ENCODE measurements around the gene CAMK2D.

Gene CAMK2D

GRCh38 chr4:113625902-113626301 is 135.6 kb downstream of the CAMK2D start:
- no peak overlapping the region for H3K27ac ChIP-seq
- H3K27me3 ChIP-seq, result no peaks in the 10 kb centered on the region
- H3K9me3 ChIP-seq, result no peaks in the 10 kb centered on the region
- TF ChIP-seq CTCF (IDR thresholded peaks at IDR 0.05), result no peak
- no peaks in the 10 kb centered on the region for H3K36me3 ChIP-seq
- no peak overlapping the region for H3K4me3 ChIP-seq (ENCODE audit: low read depth in 1 of 2, low read length in 1 of 2)
- H3K4me1 ChIP-seq (ENCODE audit: control insufficient read depth in 1 of 2, insufficient read depth in 1 of 2, low read depth in 1 of 2, low read length in 1 of 2), result no peaks in the 10 kb centered on the region

GRCh38 chr4:113623274-113623894 is 138.2 kb downstream of the CAMK2D start:
- Histone ChIP-seq H3K4me1 (ENCODE audit: control insufficient read depth in 1 of 2, insufficient read depth in 1 of 2, low read depth in 1 of 2, low read length in 1 of 2) (no peaks in the 10 kb centered on the region), H3K36me3 (no peaks in the 10 kb centered on the region), H3K9me3 (no peaks in the 10 kb centered on the region), H3K4me3 (ENCODE audit: low read depth in 1 of 2, low read length in 1 of 2) (no peak overlapping the region), H3K27ac (no peak overlapping the region), H3K27me3 (no peaks in the 10 kb centered on the region)
- TF ChIP-seq CTCF (IDR thresholded peaks at IDR 0.05), result no peak

- Histone ChIP-seq H3K4me1 (ENCODE audit: control insufficient read depth in 1 of 2, insufficient read depth in 1 of 2, low read depth in 1 of 2, low read length in 1 of 2) (no peaks in the 10 kb centered on the region), H3K4me3 (ENCODE audit: low read depth in 1 of 2, low read length in 1 of 2) (no peak overlapping the region), H3K9me3 (no peaks in the 10 kb centered on the region), H3K27me3 (no peaks in the 10 kb centered on the region), H3K27ac (no peak overlapping the region), H3K36me3 (no peaks in the 10 kb centered on the region)
- no peak for TF ChIP-seq CTCF (IDR thresholded peaks at IDR 0.05)
These were observed 139.9 kb downstream of the CAMK2D start for GRCh38 chr4:113621633-113622032.

- no peaks in the 10 kb centered on the region for H3K27me3 ChIP-seq
- H3K4me3 ChIP-seq (ENCODE audit: low read depth in 1 of 2, low read length in 1 of 2), result no peak overlapping the region
- no peaks in the 10 kb centered on the region for H3K4me1 ChIP-seq (ENCODE audit: control insufficient read depth in 1 of 2, insufficient read depth in 1 of 2, low read depth in 1 of 2, low read length in 1 of 2)
- no peaks in the 10 kb centered on the region for H3K36me3 ChIP-seq
- no peaks in the 10 kb centered on the region for H3K9me3 ChIP-seq
- TF ChIP-seq CTCF (IDR thresholded peaks at IDR 0.05), result no peak
- no peak overlapping the region for H3K27ac ChIP-seq
These were observed 141.5 kb downstream of the CAMK2D start for GRCh38 chr4:113620032-113620431.

GRCh38 chr4:113619526-113619925 is 142.0 kb downstream of the CAMK2D start:
- TF ChIP-seq CTCF (IDR thresholded peaks at IDR 0.05), result no peak
- H3K4me1 ChIP-seq (ENCODE audit: control insufficient read depth in 1 of 2, insufficient read depth in 1 of 2, low read depth in 1 of 2, low read length in 1 of 2), result no peaks in the 10 kb centered on the region

More at GRCh38 chr4:113619526-113619925, 142.0 kb downstream of the CAMK2D start:
- no peaks in the 10 kb centered on the region for H3K27me3 ChIP-seq
- H3K36me3 ChIP-seq, result no peaks in the 10 kb centered on the region
- H3K9me3 ChIP-seq, result no peaks in the 10 kb centered on the region
- H3K27ac ChIP-seq, result no peak overlapping the region
- H3K4me3 ChIP-seq (ENCODE audit: low read depth in 1 of 2, low read length in 1 of 2), result no peak overlapping the region
